GM23338 (cell line): ENCODE results near the gene PDIK1L. TPM values are rescaled to one million over a fixed set of nuclear protein-coding genes. Genes with fewer than 3 reads are reported as not detected.
"Not testable (repeated sequence)": the region's sequence is repeated elsewhere in the genome, so short reads cannot be mapped to it uniquely, and the experiment has no call there.

Experiments used
- ATAC-seq: fragments of 200-7000 bp; cut with Tn5 transposase; 3 replicates; pipeline ENCODE4 v1.9.1; 2020
- DNase-seq: peaks from one replicate; pipeline ENCODE4 v3.0.0-alpha.2; 2015; ENCODE audit warnings: low spot score
- H2AFZ ChIP-seq: fragments of 200-600 bp; sonication (generic); 2 replicates; pipeline ENCODE4 v1.8.0; 2016; ENCODE audit warnings: antibody characterized with exemption, mild to moderate bottlenecking, moderate library complexity
- H3F3A ChIP-seq: fragments of 200-600 bp; sonication (generic); replicated peaks from 2 replicates; pipeline ENCODE4 v1.8.0; 2017; ENCODE audit warnings: antibody characterized with exemption, mixed run types, low read depth
- H3K27ac ChIP-seq: fragments of 200-600 bp; sonication (generic); 2 replicates; pipeline ENCODE4 v1.6.1; 2016; ENCODE audit warnings: low read depth
- H3K27me3 ChIP-seq: fragments of 200-600 bp; sonication (generic); 2 replicates; pipeline ENCODE4 v1.8.0; 2016; ENCODE audit warnings: mild to moderate bottlenecking, mixed run types, moderate library complexity; ENCODE audit not compliant: insufficient read depth
- H3K36me3 ChIP-seq: fragments of 200-600 bp; sonication (generic); 2 replicates; pipeline ENCODE4 v1.8.0; 2016; ENCODE audit warnings: mild to moderate bottlenecking; ENCODE audit not compliant: insufficient read depth
- H3K4me1 ChIP-seq: fragments of 200-600 bp; sonication (generic); 2 replicates; pipeline ENCODE4 v1.8.0; 2016; ENCODE audit warnings: mild to moderate bottlenecking, moderate library complexity; ENCODE audit not compliant: insufficient read depth
- H3K4me2 ChIP-seq: fragments of 200-600 bp; sonication (generic); 2 replicates; pipeline ENCODE4 v1.7.1; 2017; ENCODE audit warnings: mixed run types
- H3K4me3 ChIP-seq: fragments of 200-600 bp; sonication (generic); 2 replicates; pipeline ENCODE4 v1.6.1; 2016; ENCODE audit warnings: mixed run types
- H3K79me2 ChIP-seq: fragments of 200-600 bp; sonication (generic); replicated peaks from 2 replicates; pipeline ENCODE4 v1.8.0; 2017; ENCODE audit warnings: mild to moderate bottlenecking; ENCODE audit not compliant: insufficient read depth
- H3K9me2 ChIP-seq: fragments of 200-600 bp; sonication (generic); 2 replicates; pipeline ENCODE4 v1.8.0; 2017; ENCODE audit not compliant: insufficient read depth
- H4K20me1 ChIP-seq: fragments of 200-600 bp; sonication (generic); replicated peaks from 2 replicates; pipeline ENCODE4 v1.8.0; 2017; ENCODE audit warnings: mild to moderate bottlenecking; ENCODE audit not compliant: insufficient read depth
- H3K27ac Mint-ChIP-seq: 2 replicates; pipeline ENCODE4 v1.8.0; 2020; ENCODE audit warnings: inconsistent platforms, mild to moderate bottlenecking, moderate library complexity, mixed read lengths
- H3K27me3 Mint-ChIP-seq: 3 replicates; pipeline ENCODE4 v1.8.0; 2022; ENCODE audit warnings: low read depth, mild to moderate bottlenecking, moderate library complexity, mixed read lengths, inconsistent platforms; ENCODE audit not compliant: insufficient read depth, poor library complexity
- H3K36me3 Mint-ChIP-seq: 3 replicates; pipeline ENCODE4 v1.8.0; 2021; ENCODE audit warnings: low read depth, mild to moderate bottlenecking, inconsistent platforms, moderate library complexity, mixed read lengths
- H3K4me1 Mint-ChIP-seq: 3 replicates; pipeline ENCODE4 v1.8.0; 2020; ENCODE audit warnings: mild to moderate bottlenecking, inconsistent platforms, mixed read lengths
- H3K4me3 Mint-ChIP-seq: 3 replicates; pipeline ENCODE4 v1.8.0; 2021; ENCODE audit warnings: moderate library complexity, mild to moderate bottlenecking, inconsistent platforms, mixed read lengths
- H3K9me3 Mint-ChIP-seq: 3 replicates; pipeline ENCODE4 v1.8.0; 2020; ENCODE audit warnings: moderate library complexity, mild to moderate bottlenecking, inconsistent platforms, mixed read lengths
- CREB1 ChIP-seq: fragments of 250-450 bp; sonication (Bioruptor Pico); IDR thresholded peaks from 2 replicates; pipeline ENCODE4 v1.5.0; 2020; ENCODE audit warnings: low read depth, mild to moderate bottlenecking, moderate library complexity
- CTCF ChIP-seq, 2 experiments: fragments of 200-600 bp in 1 of 2; sonication (generic) in 1 of 2; conservative IDR thresholded peaks; 2 replicates each; pipeline versions ENCODE4 v1.5.1 to v1.6.1; 2016 to 2017; ENCODE audit warnings: antibody characterized with exemption in 2 of 2, low read depth in 2 of 2, mild to moderate bottlenecking in 2 of 2, moderate library complexity in 1 of 2
- ETS1 ChIP-seq: IDR thresholded peaks from 2 replicates; pipeline ENCODE4 v1.6.1; 2016; ENCODE audit warnings: antibody characterized with exemption
- EZH2phosphoT487 ChIP-seq: fragments of 200-600 bp; sonication (generic); IDR thresholded peaks from one replicate; pipeline ENCODE4 v1.8.1; 2018; ENCODE audit warnings: antibody characterized with exemption; ENCODE audit not compliant: unreplicated experiment
- JUNB ChIP-seq: IDR thresholded peaks from one replicate; pipeline ENCODE4 v1.6.1; 2016; ENCODE audit warnings: antibody characterized with exemption; ENCODE audit not compliant: unreplicated experiment
- NANOG ChIP-seq: IDR thresholded peaks from 2 replicates; pipeline ENCODE4 v1.6.1; 2016; ENCODE audit warnings: antibody characterized with exemption, borderline replicate concordance
- POLR2AphosphoS5 ChIP-seq: IDR thresholded peaks from 2 replicates; pipeline ENCODE4 v1.6.1; 2016; ENCODE audit warnings: antibody characterized with exemption, low read depth
- REST ChIP-seq: IDR thresholded peaks from one replicate; pipeline ENCODE4 v1.6.1; 2018; ENCODE audit warnings: antibody characterized with exemption; ENCODE audit not compliant: unreplicated experiment
- STAT1 ChIP-seq: IDR thresholded peaks from one replicate; pipeline ENCODE4 v1.6.1; 2016; ENCODE audit warnings: antibody characterized with exemption; ENCODE audit not compliant: unreplicated experiment
- ZNF114 ChIP-seq: fragments of 250-450 bp; sonication (Bioruptor Pico); IDR thresholded peaks from 2 replicates; pipeline ENCODE4 v1.5.0; 2020; ENCODE audit warnings: mild to moderate bottlenecking, moderate library complexity
- ZNF331 ChIP-seq: fragments of 250-450 bp; sonication (Bioruptor Pico); IDR thresholded peaks from 2 replicates; pipeline ENCODE4 v1.5.0; 2020; ENCODE audit warnings: low read depth, mild to moderate bottlenecking, moderate library complexity
- ZNF462 ChIP-seq: fragments of 250-450 bp; sonication (Bioruptor Pico); IDR thresholded peaks from 2 replicates; pipeline ENCODE4 v1.5.0; 2020; ENCODE audit warnings: mild to moderate bottlenecking, moderate library complexity
- polyA plus RNA-seq: library from polyadenylated mRNA; unstranded; fragments of >200 nt; fragmentation: Nextera tagmentation; extraction: Ambion mirVana; gene quantifications from 2 replicates; pipeline ENCODE4 v1.2.1, GENCODE V29; 2016
- total RNA-seq: library from RNA; depleted of rRNA; stranded (reverse); fragments of >200 nt; shearing (Covaris generic); gene quantifications from 2 replicates; pipeline ENCODE4 v1.2.3, GENCODE V29; 2014

Gene PDIK1L
- total and polyA plus RNA-seq, 2 experiments from 2014 or later = 1.6 to 3.0 TPM

GRCh38 chr1:26102526-26102925, 9.1 kb upstream of the PDIK1L start:
- Histone ChIP-seq H3K9me2 (no peaks in the 10 kb centered on the region), H3K27me3 (no peaks in the 10 kb centered on the region; the same call in 1 of the 2 replicates), H2AFZ (no peak overlapping the region), H3K79me2 (no peaks in the 10 kb centered on the region), H3F3A (no peaks in the 10 kb centered on the region), H3K36me3 (no peaks in the 10 kb centered on the region), H3K27ac (no peak overlapping the region), H3K4me3 (no peak overlapping the region), H3K4me2 (no peak overlapping the region), H3K4me1 (no peaks in the 10 kb centered on the region), H4K20me1 (no peaks in the 10 kb centered on the region)
- Mint-ChIP-seq H3K4me1 (no peaks in the 10 kb centered on the region), H3K36me3 (no peaks in the 10 kb centered on the region), H3K4me3 (no peak overlapping the region), H3K9me3 (no peaks in the 10 kb centered on the region), H3K27ac (no peak overlapping the region), H3K27me3 (peaks cover 5% of the 10 kb centered on the region)
- DNase-seq (no peak), ATAC-seq (no peak)
- no peak for TF ChIP-seq ETS1
- TF ChIP-seq REST = no peak
- TF ChIP-seq STAT1 = no peak
- no peak for TF ChIP-seq ZNF462 (CRISPR knock-in tag)
- TF ChIP-seq JUNB = no peak
- no peak for TF ChIP-seq ZNF331 (CRISPR knock-in tag)
- TF ChIP-seq POLR2AphosphoS5 = no peak
- TF ChIP-seq NANOG = no peak
- TF ChIP-seq ZNF114 (CRISPR knock-in tag) = no peak
- TF ChIP-seq CREB1 (CRISPR knock-in tag) = no peak
- no peak for TF ChIP-seq CTCF (conservative IDR thresholded peaks at IDR 0.05; ENCODE audit: low read depth in 2 of 2)
- no peak for TF ChIP-seq EZH2phosphoT487

- H4K20me1 ChIP-seq, ATAC-seq, H3K36me3 Mint-ChIP-seq, H3K4me1 ChIP-seq, H3K36me3 ChIP-seq, H3K4me1 Mint-ChIP-seq, H3K27ac ChIP-seq, H3K9me3 Mint-ChIP-seq, H3K4me3 Mint-ChIP-seq, H3K4me2 ChIP-seq, H3K4me3 ChIP-seq, H3K27me3 Mint-ChIP-seq, H2AFZ ChIP-seq, DNase-seq, H3F3A ChIP-seq, H3K79me2 ChIP-seq, H3K9me2 ChIP-seq, H3K27ac Mint-ChIP-seq: not testable (repeated sequence)
- H3K27me3 ChIP-seq = peaks cover 11% of the 10 kb centered on the region
Observed at GRCh38 chr1:26105226-26105548, 6.4 kb upstream of the PDIK1L start.
